GM20000 (cell line): ENCODE data around the gene CCL8.

Experiments used
- DNase-seq: peaks from one replicate; pipeline ENCODE4 v3.0.0; 2012; ENCODE audit warnings: low spot score
- TF ChIP-seq, protein P1 (sequence below): IDR thresholded peaks from 2 replicates; pipeline ENCODE4 v1.5.1; 2012; ENCODE audit warnings: mild to moderate bottlenecking, control low read depth; ENCODE audit errors: extremely low read depth, missing control alignments

The CCL8 gene

GRCh38 chr17:34370376-34370996 is 51.3 kb downstream of the CCL8 start:
- TF ChIP-seq, protein P1, sequence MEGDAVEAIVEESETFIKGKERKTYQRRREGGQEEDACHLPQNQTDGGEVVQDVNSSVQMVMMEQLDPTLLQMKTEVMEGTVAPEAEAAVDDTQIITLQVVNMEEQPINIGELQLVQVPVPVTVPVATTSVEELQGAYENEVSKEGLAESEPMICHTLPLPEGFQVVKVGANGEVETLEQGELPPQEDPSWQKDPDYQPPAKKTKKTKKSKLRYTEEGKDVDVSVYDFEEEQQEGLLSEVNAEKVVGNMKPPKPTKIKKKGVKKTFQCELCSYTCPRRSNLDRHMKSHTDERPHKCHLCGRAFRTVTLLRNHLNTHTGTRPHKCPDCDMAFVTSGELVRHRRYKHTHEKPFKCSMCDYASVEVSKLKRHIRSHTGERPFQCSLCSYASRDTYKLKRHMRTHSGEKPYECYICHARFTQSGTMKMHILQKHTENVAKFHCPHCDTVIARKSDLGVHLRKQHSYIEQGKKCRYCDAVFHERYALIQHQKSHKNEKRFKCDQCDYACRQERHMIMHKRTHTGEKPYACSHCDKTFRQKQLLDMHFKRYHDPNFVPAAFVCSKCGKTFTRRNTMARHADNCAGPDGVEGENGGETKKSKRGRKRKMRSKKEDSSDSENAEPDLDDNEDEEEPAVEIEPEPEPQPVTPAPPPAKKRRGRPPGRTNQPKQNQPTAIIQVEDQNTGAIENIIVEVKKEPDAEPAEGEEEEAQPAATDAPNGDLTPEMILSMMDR: no peak
- no peak for DNase-seq

GRCh38 chr17:34370997-34371395 is 51.8 kb downstream of the CCL8 start:
- TF ChIP-seq, protein P1: no peak

More at GRCh38 chr17:34370997-34371395, 51.8 kb downstream of the CCL8 start:
- DNase-seq: no peak
